ENCODE measurements around the gene NRXN3.

DNA sequence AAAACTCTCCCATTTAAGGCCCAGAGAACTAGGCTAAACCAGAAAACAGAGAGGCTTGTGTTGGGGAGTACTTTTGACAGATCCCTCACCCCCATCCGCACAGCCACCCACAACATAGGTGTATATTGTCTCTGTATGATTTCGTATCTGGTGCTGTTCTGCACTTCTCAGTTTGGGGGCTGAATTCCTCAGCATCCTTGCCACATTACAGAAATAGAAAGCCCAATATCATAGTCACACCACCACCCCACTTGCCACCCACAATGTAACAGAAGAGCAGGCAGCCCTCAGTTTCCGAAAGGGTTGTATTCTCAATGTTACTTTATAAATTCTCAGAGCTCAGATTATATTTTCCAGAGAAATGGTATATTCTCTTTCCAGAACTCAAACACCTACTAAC lies 1090.2 kb downstream of the NRXN3 start:
- TF ChIP-seq, protein P1, sequence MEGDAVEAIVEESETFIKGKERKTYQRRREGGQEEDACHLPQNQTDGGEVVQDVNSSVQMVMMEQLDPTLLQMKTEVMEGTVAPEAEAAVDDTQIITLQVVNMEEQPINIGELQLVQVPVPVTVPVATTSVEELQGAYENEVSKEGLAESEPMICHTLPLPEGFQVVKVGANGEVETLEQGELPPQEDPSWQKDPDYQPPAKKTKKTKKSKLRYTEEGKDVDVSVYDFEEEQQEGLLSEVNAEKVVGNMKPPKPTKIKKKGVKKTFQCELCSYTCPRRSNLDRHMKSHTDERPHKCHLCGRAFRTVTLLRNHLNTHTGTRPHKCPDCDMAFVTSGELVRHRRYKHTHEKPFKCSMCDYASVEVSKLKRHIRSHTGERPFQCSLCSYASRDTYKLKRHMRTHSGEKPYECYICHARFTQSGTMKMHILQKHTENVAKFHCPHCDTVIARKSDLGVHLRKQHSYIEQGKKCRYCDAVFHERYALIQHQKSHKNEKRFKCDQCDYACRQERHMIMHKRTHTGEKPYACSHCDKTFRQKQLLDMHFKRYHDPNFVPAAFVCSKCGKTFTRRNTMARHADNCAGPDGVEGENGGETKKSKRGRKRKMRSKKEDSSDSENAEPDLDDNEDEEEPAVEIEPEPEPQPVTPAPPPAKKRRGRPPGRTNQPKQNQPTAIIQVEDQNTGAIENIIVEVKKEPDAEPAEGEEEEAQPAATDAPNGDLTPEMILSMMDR (IDR thresholded peaks at IDR 0.05; ENCODE audit: poor library complexity) = no peak
- no peak for TF ChIP-seq EZH2 (IDR thresholded peaks at IDR 0.05; ENCODE audit: borderline replicate concordance)
